KG1 (cell line): Measurements from ENCODE around the gene GALNT9.

ENCODE experiments used
- DNase-seq: peaks from one replicate; lab custom pipeline; 2025; lab: John Stamatoyannopoulos, UW

GALNT9 gene

DNA sequence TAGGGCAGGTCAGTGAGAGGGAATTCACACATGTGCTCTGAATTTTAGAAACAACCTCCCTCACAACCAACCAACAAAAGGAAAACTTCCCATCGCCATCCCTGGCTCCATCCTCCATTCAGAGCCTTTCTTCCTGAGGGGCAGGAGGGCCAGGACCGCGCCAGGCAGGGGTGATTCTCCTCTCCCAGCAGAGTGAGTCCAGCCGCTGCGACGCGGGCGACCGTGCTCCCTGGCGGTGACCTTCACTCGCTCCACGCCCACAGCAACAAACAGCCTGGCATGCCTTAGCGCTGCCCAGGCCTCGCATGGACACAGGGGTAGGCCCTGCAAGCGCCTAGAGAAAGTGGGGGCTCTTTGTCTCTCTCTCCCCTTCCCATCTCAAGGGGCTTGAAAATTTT lies 3.7 kb downstream of the GALNT9 start:
- no peak for DNase-seq

DNA sequence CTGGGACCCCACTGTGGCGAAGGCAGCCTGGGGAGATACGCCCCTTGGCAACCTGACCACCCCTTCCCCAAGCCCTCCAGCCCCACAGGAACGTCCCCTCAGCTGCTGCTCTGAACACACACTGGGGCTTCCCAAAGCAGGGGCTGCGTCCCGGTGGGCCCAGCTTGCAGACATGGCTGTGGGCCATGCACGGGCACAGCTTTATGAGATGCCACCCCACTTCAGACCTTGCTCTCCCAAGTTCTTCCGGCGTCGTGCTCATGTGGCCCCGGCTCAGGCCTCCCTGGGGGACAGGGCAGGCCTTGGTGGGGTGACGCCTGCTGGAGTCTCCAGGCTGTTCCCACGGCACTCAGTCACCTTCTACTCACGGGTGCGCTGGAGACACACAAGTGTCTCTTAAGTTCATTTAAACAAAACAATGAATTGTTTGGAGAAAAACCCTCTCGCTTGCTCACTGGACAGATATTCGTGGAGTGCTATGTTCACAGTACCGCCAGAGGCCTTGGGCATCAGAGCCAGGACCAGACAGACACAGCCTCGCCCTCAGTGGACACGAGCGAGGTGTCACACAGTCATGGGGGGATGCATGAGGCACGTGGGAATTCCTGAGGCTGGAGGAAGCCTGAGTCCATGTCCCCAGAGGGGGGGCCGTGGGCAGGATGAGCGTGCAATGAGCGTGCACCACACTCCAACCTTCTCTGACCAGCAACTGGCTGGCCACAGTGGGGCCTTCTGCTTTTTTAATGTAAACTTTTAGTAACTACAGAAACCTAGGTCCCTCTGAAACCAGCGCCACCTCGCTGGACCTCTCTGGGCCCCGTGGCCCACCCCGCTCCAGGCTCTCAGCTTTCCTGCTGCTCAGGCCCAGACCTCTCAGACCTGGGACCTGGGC lies 4.3 kb downstream of the GALNT9 start:
- no peak for DNase-seq

DNA sequence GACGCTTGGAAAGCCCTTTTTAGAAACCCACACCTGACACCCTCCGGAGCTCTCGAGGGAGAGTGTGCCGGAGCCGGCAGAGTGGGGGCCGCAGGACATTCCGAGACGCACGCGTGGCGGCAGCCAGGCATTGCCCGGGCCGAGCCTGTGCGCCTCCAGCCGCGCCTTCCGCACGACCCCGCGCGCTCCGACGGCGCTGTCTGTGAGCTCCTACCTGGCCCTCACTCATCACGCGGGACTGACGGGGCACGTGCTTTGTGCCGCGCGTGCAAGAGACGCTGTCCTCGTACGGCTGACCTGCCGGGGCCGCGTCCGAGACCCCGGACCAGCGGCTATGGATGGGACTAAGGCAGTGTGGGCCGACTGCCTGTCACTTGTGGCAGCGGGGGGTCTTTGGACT lies 5.2 kb downstream of the GALNT9 start:
- DNase-seq: no peak

DNA sequence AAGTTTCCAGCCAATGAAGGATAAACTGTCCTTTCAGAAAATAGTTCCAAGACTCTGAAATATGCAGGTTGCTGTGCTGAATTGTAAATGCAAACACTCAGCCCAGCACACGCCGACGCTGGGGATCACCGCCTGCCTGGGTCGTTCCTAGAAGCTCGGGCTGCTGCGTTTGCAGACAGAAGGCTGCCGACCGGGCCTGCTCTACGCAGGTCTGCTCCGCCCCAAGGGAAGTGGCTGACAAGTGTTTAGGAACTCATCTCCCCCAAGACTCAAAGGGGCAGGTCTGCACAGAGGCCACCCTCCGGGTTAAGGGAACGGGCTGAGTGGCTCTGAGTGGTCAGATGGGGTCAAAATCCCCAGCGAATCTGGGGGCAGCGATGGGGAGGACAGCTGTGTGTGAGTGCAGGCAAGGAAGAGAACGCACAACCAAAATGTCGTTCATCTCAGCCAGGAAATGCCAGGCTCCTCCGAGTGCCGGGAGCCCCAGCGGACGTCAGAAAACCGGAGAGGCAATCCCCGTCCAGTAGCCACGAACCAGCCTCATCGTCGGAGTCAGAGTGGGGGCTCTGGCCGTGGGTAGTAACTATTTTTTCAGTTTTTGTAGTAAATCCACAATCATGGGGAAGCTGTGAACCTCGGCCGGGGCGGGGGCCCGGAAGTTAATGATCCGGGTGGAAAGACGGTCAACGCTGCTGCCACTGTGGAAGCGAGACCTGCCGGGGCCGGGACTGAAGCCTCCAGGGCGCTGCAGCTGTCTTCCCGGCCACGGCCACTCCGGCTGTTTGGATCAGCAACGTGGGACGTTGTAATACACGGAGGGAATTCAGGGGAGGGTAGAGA lies 6.0 kb downstream of the GALNT9 start:
- no peak for DNase-seq

DNA sequence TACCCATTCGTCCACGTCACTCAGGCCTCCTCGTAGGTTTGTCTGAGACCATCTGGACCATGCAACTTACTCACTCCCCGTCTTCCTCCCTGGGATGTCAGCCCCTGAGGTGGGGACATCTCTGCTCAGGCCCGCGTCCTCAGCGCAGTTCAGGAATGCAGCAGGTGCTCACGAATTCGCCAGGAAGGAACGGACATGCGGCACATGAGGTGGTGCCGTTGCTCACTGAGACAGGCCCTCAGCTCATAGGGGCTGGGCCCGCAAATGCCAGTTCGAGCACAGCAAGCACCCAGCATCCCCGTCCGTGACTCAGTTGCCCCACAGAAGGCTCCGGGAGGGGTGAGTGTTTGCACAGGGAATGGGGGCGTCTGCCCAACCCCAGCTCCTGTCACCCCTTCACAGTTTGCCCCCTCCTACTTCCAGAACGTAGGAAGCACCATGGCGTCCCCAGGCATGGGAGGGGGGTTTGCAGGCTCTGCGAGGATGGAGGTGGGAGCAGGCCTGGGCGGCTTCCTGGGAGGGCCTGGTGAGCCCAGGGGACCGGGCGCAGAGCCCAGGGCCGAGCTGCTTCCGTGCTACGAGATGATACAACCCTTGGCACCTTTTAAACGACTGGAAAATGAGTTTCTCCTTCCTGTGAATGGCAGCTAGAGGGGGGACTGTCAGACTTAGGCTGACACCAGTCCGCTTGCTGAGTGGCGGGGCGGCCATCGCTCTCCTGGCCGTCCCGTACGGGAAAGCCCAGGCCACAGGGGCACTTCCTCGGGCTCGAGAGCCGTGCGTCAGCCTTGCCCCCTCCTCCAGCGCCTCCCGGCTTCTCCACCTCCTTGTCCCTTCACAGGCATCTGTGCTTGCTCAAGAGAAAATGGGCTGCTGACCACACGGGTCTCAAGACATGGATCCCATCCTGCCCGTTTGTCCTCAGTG lies 6.9 kb downstream of the GALNT9 start:
- no peak for DNase-seq

DNA sequence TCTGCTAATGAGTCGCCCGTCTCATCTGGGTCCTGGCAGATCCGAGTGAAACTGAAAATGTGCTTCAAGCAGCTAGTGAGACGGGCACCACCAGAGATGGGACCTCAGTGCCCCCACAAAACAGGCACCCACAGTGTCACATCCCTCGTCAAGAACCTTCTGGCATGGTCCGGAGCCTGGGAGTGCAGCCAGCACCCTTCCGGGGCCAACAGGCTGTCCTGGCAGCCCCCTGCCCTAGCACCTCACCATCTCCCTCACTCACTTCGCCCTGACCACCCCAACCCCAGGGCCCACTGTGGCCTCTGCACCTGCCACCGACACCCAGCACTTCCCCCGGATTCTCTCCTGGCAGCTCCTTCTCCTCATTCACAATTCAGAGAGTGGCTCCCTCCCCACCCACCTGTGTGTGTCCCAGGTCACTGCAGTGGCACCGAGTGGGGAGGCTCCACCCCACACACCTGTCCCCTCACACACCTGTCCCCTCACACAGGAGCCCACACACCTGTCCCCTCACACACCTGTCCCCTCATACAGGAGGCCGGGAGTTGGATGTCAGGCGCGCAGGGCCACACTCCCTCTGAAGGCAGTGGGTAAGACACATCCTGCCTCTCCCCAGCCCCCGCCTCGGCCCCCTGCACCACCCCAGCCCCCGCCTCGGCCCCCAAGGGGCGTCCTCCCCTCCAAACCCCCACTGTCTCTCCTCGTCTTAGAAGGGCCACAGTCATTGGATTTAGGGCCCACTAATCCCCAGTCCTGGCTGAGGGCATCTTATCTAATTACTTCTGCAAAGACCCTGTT lies 7.9 kb downstream of the GALNT9 start:
- DNase-seq: no peak

DNA sequence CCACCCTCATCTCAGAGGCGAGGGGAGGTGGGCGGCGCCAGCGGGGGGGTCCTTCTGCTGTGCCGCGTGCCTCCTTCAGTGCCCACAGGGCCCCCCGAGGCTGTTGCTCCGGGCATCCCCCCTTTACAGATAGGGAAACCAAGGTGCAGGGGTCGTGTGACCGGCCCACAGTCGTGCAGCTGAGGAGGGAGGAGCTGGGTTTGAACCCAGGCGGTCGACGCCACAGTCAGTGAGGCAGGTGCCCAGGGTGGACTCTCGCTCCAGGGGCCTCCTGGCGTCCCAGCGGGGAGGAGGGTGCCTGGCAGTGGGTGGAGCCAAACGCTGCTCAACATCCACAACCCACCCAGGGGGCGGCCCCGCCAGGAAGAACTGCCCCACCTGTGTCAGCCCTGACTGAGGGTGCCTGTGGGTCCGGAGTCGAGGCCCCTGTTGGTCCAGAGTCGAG lies 8.6 kb downstream of the GALNT9 start:
- DNase-seq: no peak

DNA sequence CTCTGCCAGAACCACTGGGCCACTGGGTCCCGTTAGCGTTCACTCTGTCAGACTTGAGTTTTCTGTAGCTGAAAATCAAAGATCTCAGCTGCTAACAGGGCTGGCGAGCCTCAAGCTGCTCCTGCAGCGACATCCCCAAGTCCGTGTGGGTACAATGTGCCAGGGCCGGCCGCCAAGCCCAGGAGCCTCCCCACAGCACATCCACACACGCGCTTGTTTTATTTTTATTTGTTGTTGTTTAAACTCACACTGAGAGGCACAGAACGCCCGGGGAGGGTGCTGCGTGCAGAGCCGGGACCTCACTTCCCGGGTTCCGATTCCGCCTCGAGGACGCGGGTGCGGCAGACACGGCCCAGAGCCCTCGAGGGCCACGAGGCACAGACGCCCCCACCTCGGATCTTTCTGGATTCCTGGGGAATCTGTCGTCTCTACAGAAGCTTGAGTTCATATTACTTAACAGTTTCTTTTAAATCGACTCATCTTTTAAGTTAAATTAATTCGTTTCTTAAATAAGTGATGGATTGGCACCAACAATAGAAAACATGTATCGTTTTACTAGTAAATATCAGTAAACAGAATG lies 9.3 kb downstream of the GALNT9 start:
- no peak for DNase-seq

DNA sequence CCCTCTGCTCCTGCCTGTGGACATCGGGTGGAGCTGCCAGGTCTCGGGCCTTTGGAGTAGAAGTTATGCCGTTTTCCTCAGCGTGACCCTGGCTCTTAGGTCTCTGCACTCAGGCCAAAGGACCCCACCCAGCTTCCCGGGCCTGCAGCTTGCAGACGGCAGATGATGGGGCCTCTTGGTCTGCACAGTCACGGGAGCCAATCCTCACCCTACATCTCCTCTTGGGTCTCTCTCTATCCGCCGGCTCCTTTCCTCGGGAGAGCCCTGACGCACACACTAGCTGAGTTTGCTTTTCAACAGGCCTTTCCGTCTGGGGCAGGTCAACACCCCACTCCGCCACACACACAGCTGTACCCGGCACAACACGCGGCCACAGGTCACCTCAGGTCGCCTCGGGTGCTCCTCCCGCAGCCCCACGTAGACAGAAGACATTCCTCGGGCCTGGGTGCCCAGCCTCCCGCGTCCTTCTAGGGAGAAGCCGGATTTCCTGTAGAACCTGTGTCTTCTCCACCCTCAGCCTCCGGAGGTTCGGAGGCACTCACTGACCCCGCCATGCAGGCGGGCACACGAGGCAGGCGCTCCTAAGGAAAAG lies 9.9 kb downstream of the GALNT9 start:
- no peak for DNase-seq

DNA sequence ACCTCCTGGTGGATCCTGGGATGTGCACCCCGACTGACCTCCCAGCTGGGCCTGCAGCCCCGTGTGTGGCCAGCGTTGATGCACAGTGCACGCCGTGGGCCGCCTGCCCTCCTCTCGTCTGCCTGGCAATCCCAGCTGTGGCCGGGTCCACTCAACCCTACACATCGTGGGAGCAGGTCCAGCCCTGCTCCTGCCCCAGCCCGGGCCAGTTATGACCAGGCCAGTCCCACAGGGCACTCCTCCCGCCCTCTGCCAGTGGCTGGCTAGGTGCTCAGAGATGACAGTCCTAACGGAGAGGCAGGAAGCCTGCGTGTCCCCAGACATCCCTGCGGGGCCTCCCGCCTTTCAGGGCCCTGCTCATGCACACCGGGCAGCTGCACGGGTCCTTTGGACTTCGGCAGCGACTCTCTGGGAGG lies 10.8 kb downstream of the GALNT9 start:
- DNase-seq: no peak

DNA sequence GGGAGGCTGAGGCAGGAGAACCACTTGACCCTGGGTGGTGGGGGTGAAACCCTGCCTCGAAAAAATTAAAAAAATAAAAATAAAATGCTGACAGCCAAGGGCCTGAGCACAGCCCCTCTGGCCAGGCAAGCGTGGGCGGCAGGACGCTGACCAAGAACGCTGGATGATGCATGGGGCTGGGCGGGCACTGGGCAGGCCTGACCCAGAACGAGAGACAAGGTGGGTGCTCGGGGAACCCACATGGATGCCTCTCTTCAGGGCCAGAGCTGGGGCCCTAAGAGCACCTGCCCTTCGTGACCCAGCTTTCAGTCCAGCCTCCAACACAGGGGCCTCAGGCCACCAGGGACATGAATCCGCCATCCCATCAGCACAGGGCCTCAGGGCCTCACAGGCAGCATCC lies 11.3 kb downstream of the GALNT9 start:
- DNase-seq: no peak

DNA sequence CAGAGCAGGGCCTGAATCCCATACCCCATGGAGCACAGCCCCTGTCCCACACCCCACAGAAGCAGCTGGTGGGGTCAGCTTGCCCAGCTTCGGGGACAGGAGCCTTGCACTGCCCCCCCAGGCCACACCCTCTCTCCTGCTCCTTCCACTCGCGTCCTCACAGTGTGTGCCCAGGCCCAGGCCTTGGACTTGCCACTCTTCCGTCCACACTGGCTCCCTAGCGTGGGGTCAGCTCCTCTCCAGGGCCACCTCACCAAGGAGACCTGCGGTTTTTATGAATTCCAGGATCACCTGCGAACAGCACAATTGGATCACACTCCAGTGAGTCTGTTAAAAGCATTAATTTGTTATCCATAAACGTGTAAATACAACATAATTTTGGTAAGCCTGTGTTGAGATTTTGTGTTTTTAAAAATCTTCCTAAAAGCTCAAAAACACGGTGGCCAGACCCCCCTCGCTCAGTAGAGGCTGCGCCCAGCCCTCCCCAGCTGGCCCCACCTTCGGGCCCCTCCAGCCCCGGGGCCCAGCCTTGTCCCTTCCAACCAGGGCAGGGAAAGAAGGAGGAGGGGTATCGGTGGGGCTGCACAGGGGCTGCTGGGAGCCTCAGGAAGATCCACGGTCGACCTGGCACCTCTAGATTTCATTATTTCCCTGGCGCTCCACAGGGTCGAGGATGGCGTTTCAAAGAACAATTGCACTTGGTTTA lies 12.0 kb downstream of the GALNT9 start:
- DNase-seq: no peak

DNA sequence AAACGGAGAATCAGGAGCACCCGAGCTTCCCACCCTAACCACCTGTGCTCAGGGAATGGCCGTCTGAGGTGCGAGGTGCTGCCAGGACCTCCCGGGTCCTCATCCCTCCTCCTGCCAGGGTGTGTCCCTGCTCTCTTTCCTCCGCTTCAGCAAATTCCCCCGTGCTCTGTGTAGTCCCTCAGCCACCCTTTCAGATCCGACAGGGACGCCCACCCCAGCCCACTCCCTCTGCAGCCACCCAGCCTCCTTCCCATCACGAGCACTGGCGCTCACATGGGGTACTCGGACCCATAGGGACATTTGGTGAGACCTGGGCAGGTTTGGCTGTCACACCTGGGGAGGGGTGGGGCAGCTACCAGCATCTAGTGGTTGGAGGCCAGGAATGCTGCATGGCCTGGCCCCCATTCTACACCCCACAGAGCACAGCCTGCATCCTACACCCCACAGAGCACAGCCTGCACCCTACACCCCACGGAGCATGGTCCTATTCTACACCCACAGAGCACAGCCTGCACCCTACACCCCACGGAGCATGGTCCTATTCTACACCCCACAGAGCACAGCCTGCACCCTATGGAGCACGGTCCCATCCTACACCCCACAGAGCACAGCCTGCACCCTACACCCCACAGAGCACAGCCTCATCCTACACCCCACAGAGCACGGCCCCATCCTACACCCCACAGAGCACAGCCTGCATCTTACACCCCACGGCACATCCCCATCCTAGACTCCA lies 12.7 kb downstream of the GALNT9 start:
- DNase-seq: no peak

DNA sequence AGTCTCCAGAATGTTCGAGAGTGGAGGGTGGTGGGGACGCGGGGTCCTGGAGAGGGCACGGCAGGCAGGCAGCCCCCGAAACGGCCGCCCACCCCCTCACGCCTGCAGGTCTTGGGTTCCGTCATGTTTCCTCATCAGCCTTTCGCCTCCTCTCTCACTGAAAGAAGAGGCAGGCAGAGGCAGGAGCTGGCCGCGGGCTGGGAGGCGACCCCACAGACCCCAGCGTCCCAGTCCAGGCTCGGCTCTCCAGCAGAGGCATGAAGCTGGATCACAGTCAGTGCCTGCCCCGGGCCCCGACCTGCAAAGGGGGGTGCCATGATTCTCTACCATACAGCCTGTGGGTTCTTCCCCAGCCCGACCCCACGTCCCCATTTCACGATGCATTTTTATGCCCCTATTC lies 13.4 kb downstream of the GALNT9 start:
- DNase-seq: no peak

DNA sequence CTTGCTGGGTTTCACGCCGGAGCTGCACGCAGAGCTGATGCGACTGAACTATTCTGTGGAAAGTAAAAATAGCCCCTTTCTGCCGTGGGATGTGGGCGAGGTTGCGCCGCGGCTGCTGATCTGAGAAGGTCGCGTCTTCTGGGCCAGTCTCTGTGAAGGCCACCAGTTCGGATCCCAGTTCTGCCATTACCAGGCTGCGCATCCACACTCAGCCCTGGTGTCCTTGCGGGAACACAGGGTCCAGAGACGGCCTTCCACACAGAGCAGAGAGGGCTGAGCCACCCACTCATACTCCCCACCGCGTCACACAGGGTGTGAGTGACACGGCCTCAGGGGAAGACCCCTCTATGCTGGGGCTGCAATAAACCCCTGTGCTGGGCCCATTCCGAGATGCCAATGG lies 13.9 kb downstream of the GALNT9 start:
- no peak for DNase-seq

DNA sequence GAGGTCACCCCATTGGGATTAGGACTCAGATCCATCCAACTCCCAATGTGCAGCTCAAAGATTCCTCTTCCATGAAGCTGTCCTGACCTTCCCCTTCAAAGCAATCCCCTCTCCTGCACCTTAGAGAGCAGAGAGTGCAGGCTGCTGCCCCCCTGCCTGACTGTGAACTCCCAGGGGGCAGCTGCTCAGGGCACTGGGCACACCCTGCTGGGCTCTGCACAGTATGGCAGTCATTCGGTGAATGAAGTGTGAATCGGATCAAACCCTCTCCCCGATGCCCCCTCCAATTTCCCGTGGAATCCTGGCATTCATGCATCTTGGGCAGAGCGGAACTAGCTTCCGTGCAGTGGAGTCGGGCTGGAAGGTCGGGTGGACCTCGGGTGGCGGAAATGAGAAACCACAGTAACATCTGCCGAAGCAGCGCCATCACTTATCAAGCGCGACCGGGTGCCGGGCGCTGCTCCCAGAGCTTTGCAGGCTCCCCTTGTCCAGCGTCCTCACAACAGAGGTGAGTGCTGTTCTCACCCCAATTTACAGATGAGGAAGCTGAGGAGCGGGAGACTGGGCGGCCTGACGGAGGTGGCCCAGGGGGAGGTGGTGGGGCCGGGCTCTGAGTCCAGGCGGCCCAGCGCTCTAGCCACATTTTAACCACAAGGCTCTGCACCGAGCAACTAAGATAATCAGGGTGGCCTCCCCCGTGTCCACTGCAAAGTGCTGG lies 14.7 kb downstream of the GALNT9 start:
- DNase-seq: no peak

DNA sequence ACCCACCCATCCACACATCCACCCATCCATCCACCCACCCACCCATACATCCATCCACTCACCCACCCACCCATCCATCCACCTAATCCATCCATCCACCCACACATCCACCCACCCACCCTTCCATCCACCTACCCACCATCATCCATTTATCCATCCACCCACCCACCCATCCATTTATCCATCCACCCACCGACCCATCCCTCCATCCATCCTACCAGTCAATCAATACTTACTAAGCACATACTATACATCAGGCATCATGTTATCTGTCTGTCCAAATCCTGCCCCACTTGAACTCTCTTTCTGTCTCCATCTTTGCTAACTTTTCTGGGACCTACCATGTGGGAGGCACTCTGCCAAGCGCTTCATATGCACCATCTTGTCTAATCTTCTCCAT lies 15.4 kb downstream of the GALNT9 start:
- DNase-seq: no peak

DNA sequence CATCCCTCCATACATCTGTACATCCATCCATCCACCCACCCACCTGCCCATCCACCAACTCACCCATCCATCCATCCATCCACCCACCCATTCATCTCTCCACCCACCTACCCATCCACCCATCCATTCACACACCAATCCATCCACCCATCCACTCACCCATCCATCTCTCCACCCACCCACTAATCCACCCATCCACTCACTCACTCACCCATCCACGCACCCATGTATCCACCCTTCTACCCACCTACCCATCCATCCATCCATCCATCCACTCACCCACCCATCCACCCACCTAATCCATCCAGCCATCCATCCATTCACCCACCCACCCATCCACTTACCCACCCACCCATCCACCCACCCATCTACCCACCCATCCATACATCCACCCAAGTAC lies 16.2 kb downstream of the GALNT9 start:
- DNase-seq: no peak
